Kidney epithelial cell (primary cell): Measurements from ENCODE around the gene CETP. TPM values are rescaled to one million over a fixed set of nuclear protein-coding genes. Genes with fewer than 3 reads are reported as not detected.

Source experiments
- DNase-seq: peaks from one replicate; pipeline ENCODE4 v3.0.0-alpha.2; 2010; ENCODE audit warnings: low read depth
- H3K27me3 ChIP-seq: 2 replicates; pipeline ENCODE4 v1.6.0; 2011; ENCODE audit warnings: low read length; ENCODE audit not compliant: control insufficient read depth, insufficient read depth
- H3K36me3 ChIP-seq: 2 replicates; pipeline ENCODE4 v1.5.1; 2011; ENCODE audit warnings: low read length; ENCODE audit not compliant: control insufficient read depth, insufficient read depth
- H3K4me3 ChIP-seq: 2 replicates; pipeline ENCODE4 v1.5.1; 2011; ENCODE audit warnings: low read depth, mild to moderate bottlenecking, control low read depth, low read length
- CTCF ChIP-seq: IDR thresholded peaks from 2 replicates; pipeline ENCODE4 v1.5.1; 2011; ENCODE audit warnings: mild to moderate bottlenecking, moderate library complexity, low read length, control low read depth, inconsistent platforms; ENCODE audit not compliant: insufficient read depth, poor library complexity, severe bottlenecking
- total RNA-seq: library from RNA; depleted of rRNA; stranded (reverse); fragments of >200 nt; gene quantifications from 2 replicates; pipeline ENCODE4 v1.2.3, GENCODE V29; 2015

The CETP gene
- total RNA-seq, 1 donor from 2014 or later, result not detected

GRCh38 chr16:56918467-56919012, 43.2 kb upstream of the CETP start:
- TF ChIP-seq CTCF, result no peak
- Histone ChIP-seq H3K27me3 (no peaks in the 10 kb centered on the region), H3K36me3 (no peaks in the 10 kb centered on the region), H3K4me3 (no peak overlapping the region)
- no peak for DNase-seq

GRCh38 chr16:56919099-56919800, 42.5 kb upstream of the CETP start:
- Histone ChIP-seq H3K36me3 (no peaks in the 10 kb centered on the region), H3K27me3 (no peaks in the 10 kb centered on the region), H3K4me3 (no peak overlapping the region)
- TF ChIP-seq CTCF, result no peak
- DNase-seq, result no peak

DNA sequence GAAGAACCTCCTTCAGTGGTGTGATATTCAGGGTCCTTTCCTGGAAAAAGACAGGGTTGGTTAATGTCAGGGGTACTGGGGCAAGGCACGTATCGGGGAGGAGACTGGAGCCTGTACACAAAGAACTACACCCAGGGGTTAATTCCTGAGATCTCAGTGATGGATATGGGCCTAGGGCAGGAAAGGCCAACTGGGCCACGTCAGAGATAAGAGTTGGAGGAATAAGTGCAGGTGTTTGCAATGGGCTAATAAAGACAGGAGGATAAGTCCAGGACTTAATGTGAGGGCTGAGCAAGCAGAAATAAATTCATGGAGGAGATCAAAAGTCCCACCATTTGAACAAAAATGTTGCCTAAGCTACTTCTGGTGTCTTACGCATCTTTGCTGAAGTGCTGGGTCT, 40.2 kb upstream of the CETP start:
- Histone ChIP-seq H3K27me3 (no peaks in the 10 kb centered on the region), H3K4me3 (no peak overlapping the region), H3K36me3 (no peaks in the 10 kb centered on the region)
- DNase-seq, result no peak
- TF ChIP-seq CTCF, result no peak

GRCh38 chr16:56923481-56924091, 38.2 kb upstream of the CETP start:
- Histone ChIP-seq H3K36me3 (no peaks in the 10 kb centered on the region), H3K4me3 (no peak overlapping the region), H3K27me3 (no peaks in the 10 kb centered on the region)
- DNase-seq, result no peak
- no peak for TF ChIP-seq CTCF

DNA sequence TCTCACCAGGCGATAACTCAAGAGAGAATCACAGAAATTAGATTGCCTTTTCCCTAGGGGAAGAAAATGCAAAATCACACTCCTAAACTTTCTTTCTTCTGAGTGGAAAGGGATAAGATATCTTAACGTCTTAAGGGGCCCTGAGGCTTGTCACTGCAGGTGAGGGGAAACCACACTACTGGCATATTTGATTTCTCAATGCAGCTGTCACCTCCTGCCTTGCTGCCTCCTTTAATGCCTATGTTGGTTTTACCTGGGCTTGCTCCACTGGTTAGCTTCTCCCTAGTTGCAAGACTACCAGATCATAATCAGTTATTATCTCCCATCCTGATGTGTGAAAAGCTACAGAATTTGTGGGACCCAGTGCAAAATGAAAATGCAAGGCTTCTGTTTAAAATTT, 34.3 kb upstream of the CETP start:
- Histone ChIP-seq H3K27me3 (no peaks in the 10 kb centered on the region), H3K4me3 (no peak overlapping the region), H3K36me3 (no peaks in the 10 kb centered on the region)
- DNase-seq, result no peak
- TF ChIP-seq CTCF, result no peak
